GM19463 (cell line): Measurements from ENCODE around the gene KRTAP1-5.
"Not testable (repeated sequence)": the region's sequence is repeated elsewhere in the genome, so short reads cannot be mapped to it uniquely, and the experiment has no call there.

Experiments used
- ATAC-seq: cut with Tn5 transposase; IDR thresholded peaks from one replicate; pipeline ENCODE4 v1.9.1; 2021; ENCODE audit warnings: mild to moderate bottlenecking, moderate library complexity; ENCODE audit not compliant: unreplicated experiment

KRTAP1-5 gene

GRCh38 chr17:41049110-41049509 is 22.1 kb upstream of the KRTAP1-5 start:
- no peak for ATAC-seq

GRCh38 chr17:41048441-41048840 is 21.4 kb upstream of the KRTAP1-5 start:
- ATAC-seq, result no peak

- not testable (repeated sequence) for ATAC-seq
Measured at GRCh38 chr17:41046735-41047465, 19.9 kb upstream of the KRTAP1-5 start, which contains the start of gene KRTAP2-1. TSS of gene KRTAP2-1 (minus strand) at chr17:41047316. CDS start at chr17:41047267, 49 bp downstream.

GRCh38 chr17:41042953-41043352 is 15.9 kb upstream of the KRTAP1-5 start:
- ATAC-seq, result no peak

GRCh38 chr17:41040783-41041571 is 14.0 kb upstream of the KRTAP1-5 start, which contains the start of gene KRTAP1-1:
TSS of gene KRTAP1-1 (minus strand) at chr17:41041450. CDS start at chr17:41041397, 53 bp downstream.
- not testable (repeated sequence) for ATAC-seq

GRCh38 chr17:41037853-41038350 is 10.9 kb upstream of the KRTAP1-5 start:
- ATAC-seq, result no peak

- not testable (repeated sequence) for ATAC-seq
Measured at GRCh38 chr17:41034346-41034935, 7.4 kb upstream of the KRTAP1-5 start, which contains the start of gene KRTAP1-3. TSS of gene KRTAP1-3 (minus strand) at chr17:41034874. CDS start at chr17:41034821, 53 bp downstream.

GRCh38 chr17:41029633-41030245 is 2.7 kb upstream of the KRTAP1-5 start, which contains the start of gene KRTAP1-4:
TSS of gene KRTAP1-4 (minus strand) at chr17:41030195. CDS start at chr17:41030078, 117 bp downstream.
- ATAC-seq, result no peak

- ATAC-seq, result no peak
Measured at GRCh38 chr17:41024697-41025096, 2.3 kb downstream of the KRTAP1-5 start.

GRCh38 chr17:41020336-41020735 is 6.7 kb downstream of the KRTAP1-5 start:
- ATAC-seq, result no peak

GRCh38 chr17:41019415-41019814 is 7.6 kb downstream of the KRTAP1-5 start:
- no peak for ATAC-seq

GRCh38 chr17:41018541-41018940 is 8.5 kb downstream of the KRTAP1-5 start:
- no peak for ATAC-seq

GRCh38 chr17:41016578-41017215 is 10.3 kb downstream of the KRTAP1-5 start:
- ATAC-seq, result no peak

GRCh38 chr17:41015454-41015853 is 11.6 kb downstream of the KRTAP1-5 start:
- no peak for ATAC-seq

- no peak for ATAC-seq
Measured at GRCh38 chr17:41013606-41014005, 13.4 kb downstream of the KRTAP1-5 start.

GRCh38 chr17:41013181-41013580 is 13.8 kb downstream of the KRTAP1-5 start:
- no peak for ATAC-seq

- ATAC-seq, result no peak
Measured at GRCh38 chr17:41012326-41013120, 14.5 kb downstream of the KRTAP1-5 start.

- no peak for ATAC-seq
Measured at GRCh38 chr17:41010441-41010840, 16.6 kb downstream of the KRTAP1-5 start.

- ATAC-seq, result no peak
Measured at GRCh38 chr17:41009936-41010335, 17.1 kb downstream of the KRTAP1-5 start.
